Erythroblast (primary cell): ENCODE data around the gene ITGB1BP1.
"Not testable (repeated sequence)": the region's sequence is repeated elsewhere in the genome, so short reads cannot be mapped to it uniquely, and the experiment has no call there.

ENCODE experiments used
- DNase-seq, 2 experiments: peaks; one replicate each; lab custom pipeline; 2025; lab: John Stamatoyannopoulos, UW
- GATA1 ChIP-seq: IDR thresholded peaks from 2 replicates; pipeline ENCODE4 v1.6.1; 2011; ENCODE audit warnings: low read depth, mild to moderate bottlenecking, control low read depth, low read length, moderate library complexity
- POLR2A ChIP-seq: IDR thresholded peaks from 2 replicates; pipeline ENCODE4 v1.6.1; 2011; ENCODE audit warnings: mild to moderate bottlenecking, low read length

Gene ITGB1BP1

GRCh38 chr2:9400268-9401058 is 22.9 kb downstream of the ITGB1BP1 start:
- no peak for DNase-seq
- TF ChIP-seq POLR2A = no peak

- no peak for TF ChIP-seq GATA1
- no peak for TF ChIP-seq POLR2A
- DNase-seq = no peak
Measured at GRCh38 chr2:9398881-9399780, 24.2 kb downstream of the ITGB1BP1 start.

GRCh38 chr2:9398251-9398650 is 25.1 kb downstream of the ITGB1BP1 start:
- DNase-seq = not testable (repeated sequence)

- no peak for DNase-seq
- TF ChIP-seq GATA1 (no peak), POLR2A (no peak)
Measured at GRCh38 chr2:9397201-9397600, 26.1 kb downstream of the ITGB1BP1 start.

GRCh38 chr2:9394816-9395215 is 28.5 kb downstream of the ITGB1BP1 start:
- TF ChIP-seq GATA1 (no peak), POLR2A (no peak)

DNA sequence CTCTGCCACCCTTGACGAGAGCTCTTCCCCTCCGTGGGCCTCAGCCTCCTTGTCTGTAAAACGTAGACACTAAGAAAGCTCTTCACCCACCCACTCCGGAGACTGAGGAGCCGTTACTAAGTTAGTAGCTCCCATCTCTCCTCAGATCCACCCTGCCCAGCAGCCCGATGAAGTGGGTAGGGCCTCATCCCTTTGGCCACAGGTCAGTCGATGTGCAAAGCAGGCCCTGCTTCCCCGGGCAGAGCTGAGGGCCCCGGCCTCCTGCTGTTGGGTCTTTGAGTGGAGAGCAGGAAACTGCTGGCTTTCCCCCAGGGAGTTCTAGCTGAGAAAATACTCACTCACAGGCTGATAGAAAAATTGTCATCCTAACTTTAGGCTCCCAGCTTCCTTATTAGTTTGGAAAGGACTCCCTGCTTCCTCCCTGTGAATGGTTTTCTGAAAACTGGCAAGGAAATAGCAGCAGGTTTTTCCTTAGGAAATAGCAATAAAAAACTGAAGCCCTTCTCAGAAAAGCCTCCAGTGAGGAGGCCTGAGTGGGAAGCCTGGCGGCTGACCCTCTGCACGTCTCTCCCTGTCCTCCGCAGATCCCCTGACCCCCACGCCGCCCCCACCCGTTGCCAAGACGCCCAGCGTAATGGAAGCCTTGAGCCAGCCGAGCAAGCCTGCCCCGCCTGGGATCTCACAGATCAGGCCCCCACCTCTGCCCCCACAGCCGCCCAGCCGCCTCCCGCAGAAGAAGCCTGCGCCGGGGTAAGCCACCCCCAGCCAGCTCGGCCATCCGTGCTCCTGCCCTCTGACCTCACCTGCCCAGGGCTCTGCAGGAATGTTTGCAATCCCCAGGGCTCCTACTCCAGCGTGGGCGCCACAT is 30.2 kb downstream of the ITGB1BP1 start:
- TF ChIP-seq GATA1 (no peak), POLR2A (no peak)
- DNase-seq = no peak

More at GRCh38 chr2:9394816-9395215, 28.5 kb downstream of the ITGB1BP1 start:
- no peak for DNase-seq

DNA sequence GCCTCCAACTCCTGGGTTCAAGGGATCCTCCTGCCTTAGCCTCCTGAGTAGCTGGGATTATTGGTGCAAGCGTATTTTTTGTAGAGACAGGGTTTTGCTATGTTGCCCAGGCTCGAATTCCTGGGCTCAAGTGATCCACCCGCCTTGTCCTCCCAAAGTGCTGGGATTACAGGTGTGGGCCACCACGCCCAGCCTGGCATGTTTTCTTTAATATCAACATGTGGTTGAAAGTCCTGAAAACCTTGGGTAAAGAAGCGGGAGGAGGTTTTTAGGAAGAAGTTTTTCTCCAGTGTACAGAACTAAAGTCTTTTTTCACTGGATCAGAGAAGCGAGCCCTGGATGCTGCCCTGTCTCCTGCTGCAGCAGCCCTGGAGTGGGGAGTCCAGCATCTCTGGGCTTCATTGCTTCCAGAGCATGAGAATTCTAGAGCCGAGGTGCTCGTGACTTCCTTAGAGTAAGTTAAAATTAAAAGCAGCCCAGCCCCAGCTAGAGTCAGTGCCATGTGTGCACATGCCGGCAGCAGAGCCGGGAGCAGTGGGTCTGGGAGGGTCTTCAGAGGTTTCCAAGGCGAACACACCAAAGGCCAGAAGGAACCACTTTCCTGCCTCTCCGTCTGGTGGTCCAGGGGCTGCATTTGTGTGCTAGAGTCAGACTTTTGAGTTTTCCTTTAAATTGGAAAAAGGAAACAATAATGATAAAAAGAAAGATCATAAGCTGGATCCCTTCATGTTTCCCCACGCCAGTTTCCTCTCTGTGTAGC is 31.2 kb downstream of the ITGB1BP1 start:
- no peak for TF ChIP-seq POLR2A
- no peak for DNase-seq

GRCh38 chr2:9390991-9391390 is 32.3 kb downstream of the ITGB1BP1 start:
- TF ChIP-seq GATA1 (no peak), POLR2A (no peak)
- DNase-seq = no peak

DNA sequence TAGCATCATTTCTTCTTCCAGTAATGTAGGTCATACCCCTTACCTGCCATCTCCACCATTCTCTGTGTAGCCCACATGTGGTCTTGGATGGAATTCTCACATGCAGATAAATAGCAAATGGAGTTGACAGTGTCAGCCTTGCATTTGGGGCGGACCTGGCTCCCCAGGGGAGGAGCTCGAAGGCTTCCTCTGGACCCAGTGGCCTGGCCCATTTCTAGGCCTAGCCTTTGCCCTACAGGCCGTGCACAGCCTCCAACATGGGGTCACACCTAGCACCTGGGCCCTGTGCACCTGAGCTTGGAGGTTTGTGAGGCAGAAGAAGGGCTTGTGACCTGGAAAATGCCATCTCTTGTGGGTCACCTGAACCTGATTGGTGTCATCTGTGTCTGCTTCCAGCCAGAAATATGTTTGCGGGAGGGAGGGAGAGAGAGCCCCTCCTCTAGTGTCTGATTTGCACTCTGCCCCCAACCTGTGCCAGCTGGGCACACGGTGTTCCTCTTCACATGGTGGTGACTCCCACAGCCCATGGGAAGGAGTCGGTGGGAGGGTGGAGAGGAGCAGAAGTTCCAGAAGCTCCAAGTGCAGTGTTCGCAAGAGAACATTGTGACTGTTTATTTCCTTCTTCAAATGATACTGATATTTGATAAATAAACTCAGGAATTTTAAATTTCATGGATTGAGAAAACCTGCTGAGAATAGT is 33.0 kb downstream of the ITGB1BP1 start:
- no peak for DNase-seq
- TF ChIP-seq GATA1 (no peak), POLR2A (no peak)

DNA sequence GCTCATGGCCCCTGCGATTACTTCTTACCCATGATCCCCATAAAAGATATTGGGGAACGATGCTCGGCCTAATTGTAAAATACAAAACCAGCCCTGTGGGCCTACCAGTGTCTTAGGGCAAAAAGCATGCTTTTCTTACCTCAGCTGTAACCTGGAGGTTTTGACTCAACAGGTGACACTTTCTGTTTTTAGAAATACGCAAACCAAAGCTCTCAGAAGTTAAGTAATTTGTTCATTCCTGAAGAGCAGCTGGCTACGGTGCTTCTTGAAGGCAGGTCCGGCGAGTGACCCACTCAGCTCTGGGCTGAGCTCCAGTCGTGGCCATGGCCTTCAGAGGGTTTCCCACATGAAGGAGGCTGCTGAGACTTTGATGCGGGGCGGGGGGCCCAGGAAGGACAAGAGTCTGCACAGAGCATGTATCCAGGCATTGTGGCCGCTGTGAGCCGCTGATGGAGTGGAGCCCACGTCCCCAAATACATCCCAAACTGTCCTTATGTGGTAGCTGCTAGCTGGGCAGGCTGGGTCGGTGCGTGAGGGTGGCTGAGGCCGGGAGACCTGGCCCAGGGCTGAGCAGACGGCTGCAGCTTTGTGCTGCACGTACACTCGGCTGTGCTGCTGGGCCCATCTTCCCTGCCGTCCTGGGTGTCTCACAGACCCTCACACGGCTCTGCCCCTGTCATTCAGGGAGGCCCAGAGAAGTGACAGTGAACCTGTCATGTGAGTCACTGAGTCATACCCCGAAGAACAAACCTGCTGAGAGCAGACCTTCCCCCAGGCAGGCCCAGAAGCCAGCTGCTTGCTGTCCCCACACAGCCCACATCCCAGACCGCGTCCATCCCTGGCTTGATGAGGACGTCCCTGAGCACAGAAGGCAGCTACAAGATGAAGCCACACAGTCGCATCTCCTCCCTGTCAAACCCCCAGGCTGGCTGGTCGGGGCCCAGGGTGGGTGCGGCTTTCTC is 34.1 kb downstream of the ITGB1BP1 start:
- DNase-seq = no peak
- TF ChIP-seq GATA1 (no peak), POLR2A (no peak)

- DNase-seq = no peak
Measured at GRCh38 chr2:9388199-9388681, 35.1 kb downstream of the ITGB1BP1 start.

GRCh38 chr2:9385841-9386240 is 37.5 kb downstream of the ITGB1BP1 start:
- no peak for DNase-seq
- TF ChIP-seq POLR2A (no peak), GATA1 (no peak)

More at GRCh38 chr2:9388199-9388681, 35.1 kb downstream of the ITGB1BP1 start:
- no peak for TF ChIP-seq POLR2A
- no peak for TF ChIP-seq GATA1
